HCT116 (cell line): Measurements from ENCODE around the gene DCP1B.

ENCODE experiments used
- CEBPB ChIP-seq: IDR thresholded peaks from 2 replicates; pipeline ENCODE4 v1.6.1; 2012; ENCODE audit warnings: low read depth
- EGR1 ChIP-seq: IDR thresholded peaks from 2 replicates; pipeline ENCODE4 v1.6.1; 2012; ENCODE audit warnings: low read depth
- ELF1 ChIP-seq: IDR thresholded peaks from 2 replicates; pipeline ENCODE4 v1.6.1; 2012; ENCODE audit warnings: low read depth, borderline replicate concordance
- EZH2 ChIP-seq: fragments of 200-600 bp; sonication (generic); IDR thresholded peaks from 2 replicates; pipeline ENCODE4 v1.6.1; 2017; ENCODE audit warnings: antibody characterized with exemption, mixed run types
- EZH2phosphoT487 ChIP-seq: fragments of 200-600 bp; IDR thresholded peaks from 2 replicates; pipeline ENCODE4 v1.6.1; 2018; ENCODE audit warnings: antibody characterized with exemption, borderline replicate concordance
- JUND ChIP-seq: IDR thresholded peaks from 2 replicates; pipeline ENCODE4 v1.6.1; 2012
- POLR2A ChIP-seq: IDR thresholded peaks from 2 replicates; pipeline ENCODE4 v1.7.0; 2011; ENCODE audit warnings: borderline replicate concordance; ENCODE audit not compliant: insufficient read depth, insufficient read length; ENCODE audit errors: extremely low read depth
- POLR2AphosphoS5 ChIP-seq: IDR thresholded peaks from 2 replicates; pipeline ENCODE4 v1.6.1; 2011; ENCODE audit warnings: mild to moderate bottlenecking, low read depth, low read length, moderate library complexity
- SP1 ChIP-seq: IDR thresholded peaks from 2 replicates; pipeline ENCODE4 v1.6.1; 2012; ENCODE audit warnings: low read depth
- TCF7L2 ChIP-seq: IDR thresholded peaks from 2 replicates; pipeline ENCODE4 v1.7.0; 2011; ENCODE audit warnings: borderline replicate concordance, inconsistent platforms; ENCODE audit not compliant: insufficient read depth, insufficient read length; ENCODE audit errors: extremely low read depth
- TF ChIP-seq, protein P1 (sequence below), 3 experiments: fragments of 200-600 bp in 1 of 3; sonication (generic) in 1 of 3; IDR thresholded peaks in 2 of 3; conservative IDR thresholded peaks in 1 of 3; 2 replicates each; pipeline ENCODE4 v1.5.1; 2012 to 2017; ENCODE audit warnings: low read depth in 2 of 3, low read length in 2 of 3, antibody characterized with exemption in 1 of 3, borderline replicate concordance in 1 of 3, control low read depth in 1 of 3, mild to moderate bottlenecking in 1 of 3, mixed read lengths in 1 of 3, mixed run types in 1 of 3, moderate library complexity in 1 of 3; ENCODE audit not compliant: insufficient read depth in 1 of 3
- TF ChIP-seq, protein P2 (sequence below): IDR thresholded peaks from 2 replicates; pipeline ENCODE4 v1.6.1; 2012; ENCODE audit warnings: low read depth
- TF ChIP-seq, protein P3 (sequence below): IDR thresholded peaks from 2 replicates; pipeline ENCODE4 v1.6.1; 2012

DNA sequence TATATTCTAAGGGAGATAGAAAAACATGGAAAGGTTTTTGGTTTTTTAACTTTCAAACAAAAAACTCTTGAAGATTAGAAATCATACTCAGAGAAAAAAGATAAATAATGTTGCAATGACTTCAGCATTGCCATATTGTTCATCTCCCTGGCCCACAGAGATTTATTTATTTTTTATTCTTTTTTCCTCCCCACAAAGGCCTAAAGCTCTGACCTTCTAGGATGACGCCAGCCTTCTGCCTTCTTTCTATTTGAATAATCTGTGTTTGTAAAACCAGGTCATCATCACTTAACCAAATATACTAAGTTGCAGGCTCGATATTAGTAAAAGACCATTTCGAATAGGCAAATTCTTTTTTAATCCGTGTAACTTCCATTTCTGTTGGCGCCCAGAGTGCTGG is 4.4 kb upstream of the DCP1B start:
- TF ChIP-seq POLR2A (no peak), EZH2 (no peak), POLR2AphosphoS5 (no peak), JUND (no peak), CEBPB (no peak), EZH2phosphoT487 (no peak), EGR1 (no peak), SP1 (no peak), ELF1 (no peak), TCF7L2 (no peak)
- TF ChIP-seq, protein P1, sequence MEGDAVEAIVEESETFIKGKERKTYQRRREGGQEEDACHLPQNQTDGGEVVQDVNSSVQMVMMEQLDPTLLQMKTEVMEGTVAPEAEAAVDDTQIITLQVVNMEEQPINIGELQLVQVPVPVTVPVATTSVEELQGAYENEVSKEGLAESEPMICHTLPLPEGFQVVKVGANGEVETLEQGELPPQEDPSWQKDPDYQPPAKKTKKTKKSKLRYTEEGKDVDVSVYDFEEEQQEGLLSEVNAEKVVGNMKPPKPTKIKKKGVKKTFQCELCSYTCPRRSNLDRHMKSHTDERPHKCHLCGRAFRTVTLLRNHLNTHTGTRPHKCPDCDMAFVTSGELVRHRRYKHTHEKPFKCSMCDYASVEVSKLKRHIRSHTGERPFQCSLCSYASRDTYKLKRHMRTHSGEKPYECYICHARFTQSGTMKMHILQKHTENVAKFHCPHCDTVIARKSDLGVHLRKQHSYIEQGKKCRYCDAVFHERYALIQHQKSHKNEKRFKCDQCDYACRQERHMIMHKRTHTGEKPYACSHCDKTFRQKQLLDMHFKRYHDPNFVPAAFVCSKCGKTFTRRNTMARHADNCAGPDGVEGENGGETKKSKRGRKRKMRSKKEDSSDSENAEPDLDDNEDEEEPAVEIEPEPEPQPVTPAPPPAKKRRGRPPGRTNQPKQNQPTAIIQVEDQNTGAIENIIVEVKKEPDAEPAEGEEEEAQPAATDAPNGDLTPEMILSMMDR (IDR thresholded peaks at IDR 0.05 in 2 of 3, conservative IDR thresholded peaks at IDR 0.05 in 1 of 3; ENCODE audit: borderline replicate concordance in 1 of 3, insufficient read depth in 1 of 3, low read depth in 2 of 3, low read length in 2 of 3) = no peak
- TF ChIP-seq, protein P2, sequence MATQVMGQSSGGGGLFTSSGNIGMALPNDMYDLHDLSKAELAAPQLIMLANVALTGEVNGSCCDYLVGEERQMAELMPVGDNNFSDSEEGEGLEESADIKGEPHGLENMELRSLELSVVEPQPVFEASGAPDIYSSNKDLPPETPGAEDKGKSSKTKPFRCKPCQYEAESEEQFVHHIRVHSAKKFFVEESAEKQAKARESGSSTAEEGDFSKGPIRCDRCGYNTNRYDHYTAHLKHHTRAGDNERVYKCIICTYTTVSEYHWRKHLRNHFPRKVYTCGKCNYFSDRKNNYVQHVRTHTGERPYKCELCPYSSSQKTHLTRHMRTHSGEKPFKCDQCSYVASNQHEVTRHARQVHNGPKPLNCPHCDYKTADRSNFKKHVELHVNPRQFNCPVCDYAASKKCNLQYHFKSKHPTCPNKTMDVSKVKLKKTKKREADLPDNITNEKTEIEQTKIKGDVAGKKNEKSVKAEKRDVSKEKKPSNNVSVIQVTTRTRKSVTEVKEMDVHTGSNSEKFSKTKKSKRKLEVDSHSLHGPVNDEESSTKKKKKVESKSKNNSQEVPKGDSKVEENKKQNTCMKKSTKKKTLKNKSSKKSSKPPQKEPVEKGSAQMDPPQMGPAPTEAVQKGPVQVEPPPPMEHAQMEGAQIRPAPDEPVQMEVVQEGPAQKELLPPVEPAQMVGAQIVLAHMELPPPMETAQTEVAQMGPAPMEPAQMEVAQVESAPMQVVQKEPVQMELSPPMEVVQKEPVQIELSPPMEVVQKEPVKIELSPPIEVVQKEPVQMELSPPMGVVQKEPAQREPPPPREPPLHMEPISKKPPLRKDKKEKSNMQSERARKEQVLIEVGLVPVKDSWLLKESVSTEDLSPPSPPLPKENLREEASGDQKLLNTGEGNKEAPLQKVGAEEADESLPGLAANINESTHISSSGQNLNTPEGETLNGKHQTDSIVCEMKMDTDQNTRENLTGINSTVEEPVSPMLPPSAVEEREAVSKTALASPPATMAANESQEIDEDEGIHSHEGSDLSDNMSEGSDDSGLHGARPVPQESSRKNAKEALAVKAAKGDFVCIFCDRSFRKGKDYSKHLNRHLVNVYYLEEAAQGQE = no peak
- TF ChIP-seq, protein P3, sequence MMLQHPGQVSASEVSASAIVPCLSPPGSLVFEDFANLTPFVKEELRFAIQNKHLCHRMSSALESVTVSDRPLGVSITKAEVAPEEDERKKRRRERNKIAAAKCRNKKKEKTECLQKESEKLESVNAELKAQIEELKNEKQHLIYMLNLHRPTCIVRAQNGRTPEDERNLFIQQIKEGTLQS = no peak
